ENCODE measurements around the gene LRCH3. TPM values are rescaled to one million over a fixed set of nuclear protein-coding genes. Genes with fewer than 3 reads are reported as not detected.

The LRCH3 gene
- total and polyA plus RNA-seq, 2 of the 13 experiments (the other 11 are each of a cell fraction or from before 2014, with no cell fraction given) = 25.5 to 103 TPM

DNA sequence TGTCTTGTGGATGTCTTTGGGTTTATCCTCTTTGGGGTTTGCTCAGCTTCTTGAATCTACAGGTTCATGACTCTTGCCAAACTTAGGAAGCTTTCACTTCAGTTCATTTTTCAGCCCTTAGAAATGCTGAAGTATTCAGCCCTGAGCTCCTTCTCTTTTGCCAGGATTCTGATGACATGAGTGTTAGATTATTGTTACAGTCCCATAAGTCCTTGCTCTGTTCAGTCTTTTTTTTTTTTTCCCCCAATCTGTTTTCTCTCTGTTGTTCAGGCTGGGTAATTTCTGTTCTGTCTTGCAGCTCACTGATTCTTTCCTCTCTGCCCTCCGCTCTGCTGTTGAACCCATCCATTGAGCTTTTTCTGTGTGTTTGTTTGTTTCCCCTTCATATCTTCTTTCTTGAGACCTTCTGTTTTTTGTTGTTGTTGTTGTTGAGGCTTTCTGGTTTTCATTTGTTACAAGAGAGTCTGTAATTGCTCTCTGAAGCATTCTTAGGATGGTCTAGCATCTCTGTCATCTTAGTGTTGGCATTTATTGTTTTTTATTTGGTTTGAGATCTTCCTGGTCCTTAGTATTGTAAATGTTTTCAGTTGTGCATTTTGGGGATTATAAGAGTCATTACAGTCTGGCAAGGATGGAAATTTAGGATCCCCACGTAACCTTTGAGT lies 18.4 kb downstream of the LRCH3 start:
- Histone ChIP-seq H3K27me3 (ENCODE audit: control insufficient read depth in 1 of 2, insufficient read depth in 2 of 2, low read length in 2 of 2) (no peaks in the 10 kb centered on the region; a peak in 1 of 5 replicates), H3K36me3 (replicated peaks in 1 of 2; ENCODE audit: control insufficient read depth in 1 of 2, insufficient read depth in 2 of 2, low read length in 2 of 2) (peaks cover 0 to 3% of the 10 kb centered on the region in 2 experiments; a peak in 1 of 5 replicates), H4K20me1 (ENCODE audit: insufficient read depth, low read length) (no peaks in the 10 kb centered on the region), H3K4me2 (ENCODE audit: low read depth, low read length) (no peak overlapping the region), H3K4me3 (replicated peaks in 1 of 3; ENCODE audit: insufficient read depth in 1 of 3, low read depth in 2 of 3, low read length in 3 of 3) (no peak overlapping the region), H3K4me1 (ENCODE audit: insufficient read depth, low read length) (peaks cover 15% of the 10 kb centered on the region), H2AFZ (ENCODE audit: low read length) (no peak overlapping the region), H3K27ac (ENCODE audit: extremely low read length, insufficient read depth, low read length) (no peak overlapping the region), H3K79me2 (ENCODE audit: insufficient read depth, low read length) (peaks cover 68% of the 10 kb centered on the region), H3K9ac (ENCODE audit: insufficient read depth, low read depth, low read length) (no peak overlapping the region), H3K9me3 (ENCODE audit: low read length) (no peaks in the 10 kb centered on the region)
- WGBS (ENCODE audit: low lambda C conversion rate) = 50% methylated on average over 2 of the region's 2 CpGs
- DNase-seq (ENCODE audit: low spot score) (no peak), ATAC-seq (no peak), FAIRE-seq (no peak)
- POLR2A ChIA-PET = no interaction called here
- in situ Hi-C loops (cut with HindIII; ENCODE audit: extremely low pct_ligation_motif_present, low pct_unique_long_range_greater_than_20kb) (no loop called here), intact Hi-C loops (cut with micrococcal nuclease; ENCODE audit: unreplicated experiment) (no loop called here)
- no TSS peak for BruUV-seq (replicated peaks)
- TF ChIP-seq, protein P1, sequence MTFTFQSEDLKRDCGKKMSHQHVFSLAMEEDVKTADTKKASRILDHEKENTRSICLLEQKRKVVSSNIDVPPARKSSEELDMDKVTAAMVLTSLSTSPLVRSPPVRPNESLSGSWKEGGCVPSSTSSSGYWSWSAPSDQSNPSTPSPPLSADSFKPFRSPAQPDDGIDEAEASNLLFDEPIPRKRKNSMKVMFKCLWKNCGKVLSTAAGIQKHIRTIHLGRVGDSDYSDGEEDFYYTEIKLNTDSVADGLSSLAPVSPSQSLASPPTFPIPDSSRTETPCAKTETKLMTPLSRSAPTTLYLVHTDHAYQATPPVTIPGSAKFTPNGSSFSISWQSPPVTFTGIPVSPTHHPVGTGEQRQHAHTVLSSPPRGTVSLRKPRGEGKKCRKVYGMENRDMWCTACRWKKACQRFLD (CRISPR knock-in tag; IDR thresholded peaks at IDR 0.05; ENCODE audit: borderline replicate concordance) = no peak
- TF ChIP-seq ZKSCAN1 (IDR thresholded peaks at IDR 0.05; ENCODE audit: low read length) (no peak), ZNF549 (CRISPR knock-in tag; IDR thresholded peaks at IDR 0.05) (no peak), TSC22D2 (CRISPR knock-in tag; IDR thresholded peaks at IDR 0.05; ENCODE audit: borderline replicate concordance) (no peak), AHR (CRISPR knock-in tag; IDR thresholded peaks at IDR 0.05) (no peak), MAX (IDR thresholded peaks at IDR 0.05) (no peak), HNRNPK (IDR thresholded peaks at IDR 0.05; ENCODE audit: low read depth, low read length, poor library complexity, severe bottlenecking) (no peak), KLF11 (CRISPR knock-in tag; IDR thresholded peaks at IDR 0.05) (no peak)
- CTCF ChIA-PET (ENCODE audit: low intra/inter-chr PET ratio, low total read pairs) = no interaction called here
